HFF-Myc (cell line): ENCODE data around the gene TM4SF20.

Source experiments
- DNase-seq: peaks from one replicate; pipeline ENCODE4 v3.0.0-alpha.2; 2011; ENCODE audit warnings: low read depth; ENCODE audit errors: extremely low read depth
- H3K4me3 ChIP-seq: replicated peaks from 2 replicates; pipeline ENCODE4 v1.5.1; 2011; ENCODE audit warnings: low read depth, mild to moderate bottlenecking, control low read depth, low read length
- TF ChIP-seq, protein P1 (sequence below): IDR thresholded peaks from 2 replicates; pipeline ENCODE4 v1.5.1; 2012; ENCODE audit warnings: mild to moderate bottlenecking, low read depth, low read length, control low read depth; ENCODE audit errors: missing control alignments

Gene TM4SF20

DNA sequence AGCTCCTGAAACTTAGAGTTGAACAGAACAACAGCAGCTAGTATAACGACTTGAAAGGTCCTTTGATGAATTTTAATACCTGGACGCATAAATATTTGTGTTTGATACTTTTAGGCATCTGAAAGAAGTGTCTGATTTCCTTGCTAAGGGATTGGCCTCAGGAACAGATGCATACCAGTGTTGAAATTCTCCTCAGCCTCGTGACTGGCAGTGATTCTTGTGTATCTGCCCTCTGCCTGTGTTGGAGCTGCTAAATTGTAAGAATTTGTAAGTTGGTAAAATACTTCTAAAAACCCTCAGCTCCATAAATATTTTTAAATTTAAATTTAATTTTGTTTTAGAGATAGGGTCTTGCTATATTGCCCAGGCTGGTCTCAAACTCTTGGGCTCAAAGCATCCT lies 31.1 kb upstream of the TM4SF20 start:
- TF ChIP-seq, protein P1, sequence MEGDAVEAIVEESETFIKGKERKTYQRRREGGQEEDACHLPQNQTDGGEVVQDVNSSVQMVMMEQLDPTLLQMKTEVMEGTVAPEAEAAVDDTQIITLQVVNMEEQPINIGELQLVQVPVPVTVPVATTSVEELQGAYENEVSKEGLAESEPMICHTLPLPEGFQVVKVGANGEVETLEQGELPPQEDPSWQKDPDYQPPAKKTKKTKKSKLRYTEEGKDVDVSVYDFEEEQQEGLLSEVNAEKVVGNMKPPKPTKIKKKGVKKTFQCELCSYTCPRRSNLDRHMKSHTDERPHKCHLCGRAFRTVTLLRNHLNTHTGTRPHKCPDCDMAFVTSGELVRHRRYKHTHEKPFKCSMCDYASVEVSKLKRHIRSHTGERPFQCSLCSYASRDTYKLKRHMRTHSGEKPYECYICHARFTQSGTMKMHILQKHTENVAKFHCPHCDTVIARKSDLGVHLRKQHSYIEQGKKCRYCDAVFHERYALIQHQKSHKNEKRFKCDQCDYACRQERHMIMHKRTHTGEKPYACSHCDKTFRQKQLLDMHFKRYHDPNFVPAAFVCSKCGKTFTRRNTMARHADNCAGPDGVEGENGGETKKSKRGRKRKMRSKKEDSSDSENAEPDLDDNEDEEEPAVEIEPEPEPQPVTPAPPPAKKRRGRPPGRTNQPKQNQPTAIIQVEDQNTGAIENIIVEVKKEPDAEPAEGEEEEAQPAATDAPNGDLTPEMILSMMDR = no peak
- no peak overlapping the region for H3K4me3 ChIP-seq
- DNase-seq = no peak

DNA sequence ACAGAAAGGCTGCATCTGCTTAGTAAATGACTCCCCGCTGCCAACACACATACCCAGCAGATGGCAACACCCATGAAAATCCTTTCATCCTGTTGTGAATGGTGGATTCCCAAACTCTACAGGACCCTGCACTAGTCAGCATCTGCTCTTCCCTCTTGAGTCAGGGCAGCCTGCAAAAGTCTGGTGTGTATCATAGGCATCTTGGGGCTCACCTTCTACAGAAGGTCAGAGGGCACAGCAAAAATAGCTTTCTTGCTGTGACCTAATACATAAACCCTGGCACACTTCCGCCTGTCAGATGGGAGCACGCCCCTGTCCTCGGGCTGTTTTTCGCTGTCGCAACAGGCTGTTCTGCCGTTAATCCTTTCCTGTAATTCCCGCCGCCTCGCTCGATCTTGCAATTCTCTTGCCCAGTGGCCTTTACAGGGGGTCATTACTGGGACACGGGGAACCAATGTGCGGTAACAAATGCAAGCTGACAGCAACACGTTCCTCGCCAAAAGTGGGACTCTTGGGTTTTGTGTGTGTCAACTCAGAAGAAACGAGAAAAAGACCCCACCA lies 28.6 kb upstream of the TM4SF20 start:
- H3K4me3 ChIP-seq = no peak overlapping the region

DNA sequence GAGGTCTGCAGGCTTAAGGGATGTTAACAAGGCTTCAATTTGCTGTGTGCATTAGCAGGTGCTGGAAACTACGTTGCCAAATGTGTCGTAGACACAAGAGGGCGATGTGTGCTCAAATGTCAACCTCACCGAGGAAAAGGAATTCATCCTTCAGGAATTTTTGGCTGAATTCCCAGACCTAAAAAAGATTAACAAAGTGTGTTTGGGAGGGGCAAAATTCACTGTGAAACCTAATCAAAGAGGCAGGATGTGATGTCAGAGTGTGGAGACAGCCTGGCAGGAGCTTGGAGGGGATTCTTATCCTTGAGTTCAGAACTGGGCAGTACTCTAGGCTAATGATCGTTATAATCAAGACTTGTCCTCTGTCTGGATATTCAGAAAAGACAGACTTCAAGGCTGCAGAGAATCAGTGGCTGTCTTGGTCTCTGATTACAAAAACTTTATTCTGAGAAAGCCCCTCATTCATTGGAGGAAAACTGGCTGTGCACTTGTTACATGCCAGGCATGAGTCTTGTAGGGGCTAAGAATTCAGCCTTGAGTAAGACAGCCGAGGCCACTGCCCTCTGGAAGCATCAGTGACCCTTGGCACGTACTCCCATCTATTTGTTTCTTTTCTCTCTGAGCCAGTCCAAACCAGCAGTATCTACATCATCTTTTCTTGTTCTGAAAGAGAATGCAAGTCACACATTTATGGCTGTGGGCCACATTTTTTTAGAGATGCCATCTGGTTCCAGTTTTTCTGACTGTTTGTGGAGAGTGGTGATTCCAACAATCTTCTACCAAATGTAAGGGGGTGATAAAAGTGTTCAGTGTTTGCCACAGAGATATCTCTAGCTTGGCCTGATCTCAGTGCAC lies 27.3 kb upstream of the TM4SF20 start:
- TF ChIP-seq, protein P1 = peak; percentile 77
- no peak overlapping the region for H3K4me3 ChIP-seq
- peak; percentile 97 for DNase-seq

More for the DNA sequence above, 28.6 kb upstream of the TM4SF20 start:
- no peak for DNase-seq
- TF ChIP-seq, protein P1 = no peak

DNA sequence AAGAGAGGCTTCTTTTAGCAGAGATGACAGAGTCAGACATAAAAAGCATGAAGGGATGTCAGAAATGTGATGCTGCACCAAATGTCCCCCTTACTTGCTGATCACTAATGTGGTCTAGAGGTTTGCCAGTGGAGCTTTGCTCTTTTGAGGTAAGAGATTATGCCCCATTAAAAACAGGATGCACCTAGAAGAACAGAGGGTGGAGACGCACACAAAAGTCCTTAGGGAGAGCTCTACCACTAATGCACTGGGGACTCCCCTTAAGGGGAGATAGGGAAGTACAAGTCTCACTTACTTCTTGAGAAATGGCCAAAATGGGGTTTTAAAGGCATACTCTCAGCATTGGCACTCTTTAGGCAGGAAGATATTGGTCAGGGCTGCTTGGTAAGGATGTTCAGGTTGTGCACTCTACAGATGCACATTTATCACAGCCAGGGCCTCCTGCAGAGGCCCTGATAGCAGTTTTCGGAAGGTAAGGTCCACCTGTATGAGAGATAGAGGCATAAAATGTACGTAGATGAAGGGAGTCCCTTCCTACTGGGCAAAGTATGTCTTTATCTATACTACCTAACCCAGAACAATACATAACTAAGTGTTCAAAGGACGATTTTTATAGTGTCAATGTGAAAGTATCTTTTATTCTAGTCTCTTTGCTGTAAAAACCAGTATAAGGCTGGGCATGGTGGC lies 25.6 kb upstream of the TM4SF20 start:
- H3K4me3 ChIP-seq = no peak overlapping the region
- no peak for DNase-seq
- TF ChIP-seq, protein P1 = no peak

DNA sequence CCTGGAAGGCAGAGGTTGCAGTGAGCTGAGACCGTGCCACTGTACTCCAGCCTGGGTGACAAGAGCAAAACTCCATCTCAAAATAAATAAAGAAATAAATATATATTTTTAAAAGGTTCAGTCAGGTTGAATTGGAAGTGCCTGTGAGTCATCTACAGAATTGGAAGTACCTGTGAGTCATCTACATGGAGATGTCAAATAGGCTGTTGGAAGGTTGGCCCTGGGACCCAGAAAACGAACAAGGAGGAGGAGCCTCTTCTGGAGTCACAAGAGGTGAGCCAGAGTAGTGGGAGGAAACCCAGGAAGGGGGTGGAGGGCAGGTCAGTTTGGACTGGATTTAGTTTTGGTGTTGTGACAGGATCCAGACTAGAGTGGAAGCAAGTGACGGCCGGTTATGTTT lies 23.9 kb upstream of the TM4SF20 start:
- DNase-seq = no peak
- no peak overlapping the region for H3K4me3 ChIP-seq
- TF ChIP-seq, protein P1 = no peak

DNA sequence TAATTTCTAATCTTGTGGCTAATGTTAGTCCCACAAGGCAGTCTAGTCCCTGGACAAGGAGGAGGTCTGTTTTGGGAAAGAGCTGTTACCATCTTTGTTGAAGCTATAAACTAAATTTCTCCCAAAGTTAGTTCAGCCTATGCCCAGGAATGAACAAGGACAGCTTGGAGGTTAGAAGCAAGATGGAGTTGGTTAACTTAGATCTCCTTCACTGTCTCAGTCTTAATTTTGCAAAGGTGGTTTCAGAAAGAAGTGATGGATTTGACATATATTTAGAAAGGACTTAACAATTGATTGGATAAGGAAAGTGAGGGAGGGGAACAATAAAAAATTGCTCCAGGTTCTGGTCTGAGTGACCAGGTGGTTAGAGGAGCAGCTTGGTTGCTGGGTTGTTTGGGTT lies 23.2 kb upstream of the TM4SF20 start:
- H3K4me3 ChIP-seq = no peak overlapping the region
- no peak for DNase-seq
- TF ChIP-seq, protein P1 = no peak
